ENCODE measurements around the gene SBF2. TPM values are rescaled to one million over a fixed set of nuclear protein-coding genes. Genes with fewer than 3 reads are reported as not detected.

Gene SBF2
- total RNA-seq, 2 donors from 2014 or later, result 30.5 to 47.0 TPM

DNA sequence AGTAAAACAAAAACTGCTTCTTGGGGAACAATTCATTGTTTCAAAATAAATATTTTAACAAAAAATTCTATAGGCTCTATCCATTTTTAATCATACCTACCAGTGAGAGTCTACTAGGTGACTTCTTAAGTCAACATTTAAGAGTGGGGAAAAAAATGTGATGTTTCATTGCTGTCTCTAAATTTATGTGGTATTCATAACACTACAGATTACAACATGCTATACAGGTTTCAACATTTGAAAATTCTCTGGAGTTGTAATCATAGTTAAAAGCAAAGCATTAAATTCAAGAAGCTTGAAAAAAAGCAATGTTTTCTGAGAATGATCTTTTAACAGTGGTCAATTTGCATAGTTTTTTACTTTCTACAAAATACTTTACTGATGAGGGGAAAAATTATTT is 18.3 kb downstream of the SBF2 start:
- intact Hi-C loops (cut with DNase I), result no loop called here
- TF ChIP-seq, protein P1, sequence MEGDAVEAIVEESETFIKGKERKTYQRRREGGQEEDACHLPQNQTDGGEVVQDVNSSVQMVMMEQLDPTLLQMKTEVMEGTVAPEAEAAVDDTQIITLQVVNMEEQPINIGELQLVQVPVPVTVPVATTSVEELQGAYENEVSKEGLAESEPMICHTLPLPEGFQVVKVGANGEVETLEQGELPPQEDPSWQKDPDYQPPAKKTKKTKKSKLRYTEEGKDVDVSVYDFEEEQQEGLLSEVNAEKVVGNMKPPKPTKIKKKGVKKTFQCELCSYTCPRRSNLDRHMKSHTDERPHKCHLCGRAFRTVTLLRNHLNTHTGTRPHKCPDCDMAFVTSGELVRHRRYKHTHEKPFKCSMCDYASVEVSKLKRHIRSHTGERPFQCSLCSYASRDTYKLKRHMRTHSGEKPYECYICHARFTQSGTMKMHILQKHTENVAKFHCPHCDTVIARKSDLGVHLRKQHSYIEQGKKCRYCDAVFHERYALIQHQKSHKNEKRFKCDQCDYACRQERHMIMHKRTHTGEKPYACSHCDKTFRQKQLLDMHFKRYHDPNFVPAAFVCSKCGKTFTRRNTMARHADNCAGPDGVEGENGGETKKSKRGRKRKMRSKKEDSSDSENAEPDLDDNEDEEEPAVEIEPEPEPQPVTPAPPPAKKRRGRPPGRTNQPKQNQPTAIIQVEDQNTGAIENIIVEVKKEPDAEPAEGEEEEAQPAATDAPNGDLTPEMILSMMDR (IDR thresholded peaks at IDR 0.05), result no peak
- Histone ChIP-seq H3K9ac (ENCODE audit: low read depth in 2 of 2, low read length in 2 of 2) (no peak overlapping the region), H3K36me3 (no peaks in the 10 kb centered on the region), H3K9me3 (no peaks in the 10 kb centered on the region), H3K27me3 (no peaks in the 10 kb centered on the region), H3K4me3 (no peak overlapping the region), H3K4me1 (no peaks in the 10 kb centered on the region), H3K27ac (no peak overlapping the region)
- DNase-seq, result no peak

DNA sequence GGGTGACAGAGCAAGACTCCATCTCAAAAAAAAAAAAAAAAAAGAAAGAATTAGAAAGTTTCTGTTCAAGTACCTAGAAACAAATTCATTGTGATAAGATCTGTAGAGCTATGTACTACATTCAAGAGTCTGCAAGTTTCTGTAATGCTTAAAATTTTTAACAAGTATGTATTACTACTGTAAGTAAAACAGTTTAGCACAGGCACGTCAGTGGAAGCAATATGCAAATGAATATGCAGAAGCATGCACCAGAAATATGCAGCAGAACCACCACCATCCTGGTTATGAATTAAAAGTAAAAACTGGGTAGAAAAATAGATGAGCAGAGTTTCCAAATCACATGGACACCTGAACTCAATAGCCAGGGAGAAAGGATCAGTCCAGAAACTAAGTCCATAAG is 19.3 kb downstream of the SBF2 start:
- TF ChIP-seq, protein P1 (IDR thresholded peaks at IDR 0.05), result no peak
- intact Hi-C loops (cut with DNase I), result no loop called here

DNA sequence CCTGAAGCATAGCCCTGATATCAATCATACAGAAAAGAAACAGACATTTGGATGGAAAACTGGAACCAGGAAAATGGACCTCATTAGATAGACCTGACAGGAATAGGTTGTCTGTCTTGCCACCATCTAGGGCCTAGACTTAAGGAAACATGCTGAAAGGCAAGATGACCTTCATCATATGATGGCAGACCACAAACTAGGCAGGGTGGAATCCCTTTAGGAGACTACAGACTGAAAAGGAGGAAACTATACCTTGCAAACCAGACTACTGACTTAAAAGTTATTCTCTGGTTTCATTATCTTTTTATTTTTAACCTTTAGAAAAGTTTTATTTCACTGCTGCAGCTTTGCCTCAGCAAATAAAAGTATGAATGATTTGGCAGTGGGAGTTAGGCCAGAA is 20.3 kb downstream of the SBF2 start:
- no peaks in the 10 kb centered on the region for H3K4me1 ChIP-seq
- H3K36me3 ChIP-seq, result no peaks in the 10 kb centered on the region
- H3K9ac ChIP-seq (ENCODE audit: low read depth in 2 of 2, low read length in 2 of 2), result no peak overlapping the region
- no peak overlapping the region for H3K27ac ChIP-seq
- intact Hi-C loops (cut with DNase I), result no loop called here
- TF ChIP-seq, protein P1 (IDR thresholded peaks at IDR 0.05), result no peak
- no peak overlapping the region for H3K4me3 ChIP-seq
- no peak for DNase-seq
- H3K9me3 ChIP-seq, result no peaks in the 10 kb centered on the region
- H3K27me3 ChIP-seq, result no peaks in the 10 kb centered on the region

More for the DNA sequence above, 19.3 kb downstream of the SBF2 start:
- no peak overlapping the region for H3K27ac ChIP-seq
- no peak overlapping the region for H3K4me3 ChIP-seq
- no peaks in the 10 kb centered on the region for H3K9me3 ChIP-seq
- no peaks in the 10 kb centered on the region for H3K4me1 ChIP-seq
- DNase-seq, result no peak
- no peaks in the 10 kb centered on the region for H3K27me3 ChIP-seq
- no peak overlapping the region for H3K9ac ChIP-seq (ENCODE audit: low read depth in 2 of 2, low read length in 2 of 2)
- H3K36me3 ChIP-seq, result no peaks in the 10 kb centered on the region

DNA sequence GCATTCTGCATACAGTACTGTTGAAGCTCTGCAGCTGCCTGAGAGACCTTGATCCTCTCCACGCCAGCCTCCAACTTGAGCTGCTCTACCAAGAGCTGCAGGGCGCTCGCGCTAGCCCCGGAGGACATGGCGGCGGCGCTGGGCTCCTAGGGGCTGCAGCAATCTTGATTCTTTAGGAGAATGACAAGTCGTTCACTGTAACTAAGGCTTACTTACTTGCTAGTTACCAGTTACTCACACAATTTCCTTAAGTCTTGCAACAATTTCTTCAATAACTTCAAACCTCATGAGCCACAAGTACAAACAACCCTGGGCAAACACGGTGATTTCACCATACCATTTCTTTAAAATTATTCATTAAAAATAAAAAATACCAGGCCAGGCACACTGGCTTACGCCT is 21.9 kb downstream of the SBF2 start:
- intact Hi-C loops (cut with DNase I), result no loop called here
- Histone ChIP-seq H3K9me3 (no peaks in the 10 kb centered on the region), H3K27me3 (no peaks in the 10 kb centered on the region), H3K9ac (ENCODE audit: low read depth in 2 of 2, low read length in 2 of 2) (no peak overlapping the region), H3K4me3 (no peak overlapping the region), H3K4me1 (no peaks in the 10 kb centered on the region), H3K27ac (no peak overlapping the region), H3K36me3 (no peaks in the 10 kb centered on the region)
- TF ChIP-seq, protein P1 (IDR thresholded peaks at IDR 0.05), result no peak
- DNase-seq, result no peak

DNA sequence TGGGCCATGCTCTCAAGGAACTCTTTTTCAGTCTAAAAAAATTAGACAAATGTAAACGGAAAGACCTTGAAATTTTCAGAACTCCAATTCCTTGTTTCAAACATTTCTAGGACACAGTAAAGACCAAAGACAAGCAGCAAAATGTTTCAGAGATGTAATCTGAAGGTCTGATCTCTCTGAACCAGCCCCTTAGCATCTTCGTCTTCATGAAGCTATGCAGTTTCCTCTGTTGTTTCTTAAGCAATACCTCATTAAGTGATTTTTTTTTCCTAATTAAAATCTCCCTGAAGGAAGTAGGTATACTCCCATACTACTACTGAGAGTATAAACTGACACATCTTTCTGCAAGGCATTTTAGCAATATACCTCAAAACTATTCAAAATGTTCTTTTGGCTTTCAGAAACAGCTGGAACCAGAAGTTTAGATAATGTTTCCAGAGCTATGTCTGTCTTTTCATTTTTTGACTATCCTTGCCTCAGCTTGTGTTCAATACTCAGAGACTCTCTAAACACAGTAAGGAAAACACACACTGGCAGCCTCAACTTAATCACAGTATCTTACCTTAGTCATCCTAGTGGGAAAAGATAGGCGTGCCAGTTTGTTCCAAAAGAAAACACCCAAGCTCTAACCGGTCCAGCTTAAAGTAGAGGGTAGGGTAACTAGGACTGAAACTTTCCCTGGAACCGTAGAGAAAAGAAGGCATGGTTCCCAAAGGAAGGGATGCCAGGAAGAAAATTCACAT is 25.1 kb downstream of the SBF2 start:
- Histone ChIP-seq H3K9me3 (no peaks in the 10 kb centered on the region), H3K27ac (no peak overlapping the region), H3K36me3 (no peaks in the 10 kb centered on the region), H3K9ac (ENCODE audit: low read depth in 2 of 2, low read length in 2 of 2) (no peak overlapping the region), H3K4me3 (no peak overlapping the region), H3K27me3 (no peaks in the 10 kb centered on the region), H3K4me1 (no peaks in the 10 kb centered on the region)
- intact Hi-C loops (cut with DNase I), result no loop called here
- DNase-seq, result no peak
- TF ChIP-seq, protein P1 (IDR thresholded peaks at IDR 0.05), result no peak

All from colonic mucosa (tissue), 4 donors.